Activated T-cell treated with anti-CD3 and anti-CD28 coated beads, Interleukin-2, amount 50 U/mL, for 48 hours (primary cell): ENCODE data around the gene ENG.
A peak's percentile ranks its signal among the peaks of the same experiment; 100 is the strongest.
"Not testable (repeated sequence)": the region's sequence is repeated elsewhere in the genome, so short reads cannot be mapped to it uniquely, and the experiment has no call there.

Source experiments
- DNase-seq, 2 experiments: peaks; one replicate each; pipeline ENCODE4 v3.0.0-alpha.2; 2020

ENG gene

DNA sequence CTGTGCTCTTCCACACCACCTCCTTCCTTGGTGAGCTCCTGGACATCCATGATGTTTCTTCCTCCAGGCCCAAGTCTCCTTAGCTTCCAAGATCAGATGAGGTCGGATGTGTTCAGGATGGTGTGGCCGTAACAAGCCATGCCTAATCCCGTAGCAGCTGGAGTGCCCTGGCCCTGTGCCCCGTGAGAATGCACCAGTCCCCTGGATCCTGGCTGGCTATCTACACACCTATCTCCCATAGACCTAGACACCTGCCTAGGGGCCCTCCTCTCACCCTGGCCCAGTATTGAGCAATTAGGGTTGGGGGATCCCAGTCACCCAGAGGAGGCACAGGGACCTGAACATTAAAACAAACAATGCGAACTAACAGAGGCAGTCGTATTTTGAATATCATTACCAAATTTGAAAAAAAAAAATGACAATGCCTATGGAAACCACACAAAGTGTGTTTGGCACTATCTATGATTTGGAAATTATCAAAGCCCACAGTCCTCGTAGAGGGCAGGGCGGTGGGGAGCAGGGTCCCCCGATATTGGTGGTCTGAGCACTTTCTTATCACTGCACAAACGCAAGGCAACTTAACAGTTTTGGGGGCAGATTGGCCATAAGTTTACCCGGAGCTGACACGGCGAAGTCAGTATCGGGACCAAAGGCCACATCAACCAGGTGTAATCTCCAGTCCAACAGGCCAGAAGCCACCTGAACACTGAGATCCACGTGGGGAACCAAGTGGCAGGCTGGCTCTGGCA, 13.2 kb downstream of the ENG start:
- no peak for DNase-seq

DNA sequence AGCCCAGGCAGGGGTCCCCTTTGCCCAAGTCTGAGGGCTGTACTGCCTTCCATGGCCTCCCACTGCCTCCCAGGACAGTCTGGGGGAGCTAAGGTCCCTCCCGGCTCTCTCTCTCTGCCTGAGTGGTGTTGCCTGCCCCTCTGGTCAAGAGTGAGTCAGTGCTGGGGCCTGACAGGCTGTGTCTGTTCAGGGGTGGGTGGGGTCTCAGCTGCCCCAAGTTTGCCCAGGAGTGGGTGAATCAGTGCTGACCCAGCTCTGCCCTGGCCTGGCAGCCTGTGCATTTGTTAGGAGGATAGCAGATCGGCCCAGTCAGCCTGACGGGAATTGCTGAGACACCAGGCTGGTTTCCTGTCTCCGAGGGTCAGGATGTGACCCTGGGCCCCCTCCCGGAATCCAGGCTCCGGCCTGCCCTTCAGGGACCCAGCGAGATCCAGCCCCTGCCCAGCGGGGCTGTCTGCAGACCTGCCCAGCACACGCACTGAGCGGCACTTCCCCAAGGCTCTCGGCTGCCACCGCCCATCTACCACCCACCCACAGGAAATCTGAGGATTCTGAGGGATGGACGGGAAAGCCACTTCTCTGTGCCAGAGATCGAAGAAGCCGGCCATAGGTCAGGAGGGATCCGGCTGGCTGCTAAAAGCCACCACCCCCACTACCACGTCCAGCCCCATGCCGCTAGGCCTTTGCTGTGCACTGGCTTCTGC, 15.9 kb downstream of the ENG start:
- no peak for DNase-seq

DNA sequence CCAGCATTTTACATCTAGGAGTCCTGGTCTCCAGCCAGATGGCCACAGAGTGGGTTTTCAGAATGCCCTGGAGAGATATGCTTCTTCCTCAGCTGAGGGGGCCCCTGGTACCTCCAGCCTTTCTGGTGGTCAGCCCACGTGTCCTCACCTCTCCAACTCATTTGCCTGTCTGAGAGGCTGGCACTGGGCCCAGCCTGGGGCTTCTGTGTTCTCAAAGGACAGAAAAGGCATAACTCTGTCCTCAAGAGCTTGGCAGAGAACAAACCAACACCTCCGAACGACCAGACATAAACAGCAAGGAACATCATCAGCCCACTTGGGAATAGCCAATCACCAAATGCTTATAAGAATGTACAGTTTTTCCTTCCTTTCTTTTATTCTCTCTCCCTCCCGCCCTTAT, 17.1 kb downstream of the ENG start:
- no peak for DNase-seq

DNA sequence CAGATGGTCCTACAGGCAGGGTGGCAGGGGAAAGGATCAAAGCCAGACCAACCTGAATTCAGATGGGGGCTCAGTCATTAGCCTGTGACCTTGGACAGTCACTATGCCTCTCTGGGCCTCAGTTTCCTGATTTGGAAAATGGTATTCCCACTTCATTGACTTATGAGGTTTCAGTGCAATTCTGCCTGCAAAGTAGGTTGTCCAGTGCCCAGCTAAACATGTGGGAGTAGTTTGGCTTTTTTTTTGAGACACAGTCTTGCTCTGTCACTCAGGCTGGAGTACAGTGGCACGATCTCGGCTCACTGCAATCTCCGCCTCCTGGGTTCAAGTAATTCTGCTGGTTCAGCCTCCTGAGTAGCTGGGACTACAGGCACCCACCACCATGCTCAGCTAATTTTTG, 17.9 kb downstream of the ENG start:
- not testable (repeated sequence) for DNase-seq

DNA sequence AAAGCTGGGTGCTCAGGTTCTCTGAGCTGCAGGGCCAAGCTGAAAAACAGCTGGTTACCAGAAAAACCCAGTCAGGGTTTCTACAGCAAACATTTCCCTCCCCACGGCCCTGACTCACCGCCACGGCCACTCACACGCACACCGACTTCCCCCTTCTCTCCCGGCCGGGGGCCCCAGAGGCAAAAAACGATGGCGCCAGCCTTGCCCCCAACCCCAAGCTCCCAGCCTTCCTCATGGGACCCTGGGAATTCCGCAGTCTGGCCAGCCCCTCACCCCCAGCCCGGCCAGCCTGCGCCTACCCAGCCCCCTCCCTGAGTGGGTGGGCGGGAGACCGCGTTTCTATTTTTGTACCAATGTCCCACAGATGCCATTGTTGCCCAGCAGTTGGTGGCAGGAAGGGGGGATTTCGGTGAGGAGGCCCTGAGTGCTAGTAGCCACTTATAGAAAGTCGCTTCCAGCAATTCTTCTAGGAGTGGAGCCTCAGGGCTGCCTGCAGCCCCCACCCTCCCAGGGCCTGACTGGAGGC, 18.4 kb downstream of the ENG start:
- DNase-seq = peak; percentile 57 to 64

DNA sequence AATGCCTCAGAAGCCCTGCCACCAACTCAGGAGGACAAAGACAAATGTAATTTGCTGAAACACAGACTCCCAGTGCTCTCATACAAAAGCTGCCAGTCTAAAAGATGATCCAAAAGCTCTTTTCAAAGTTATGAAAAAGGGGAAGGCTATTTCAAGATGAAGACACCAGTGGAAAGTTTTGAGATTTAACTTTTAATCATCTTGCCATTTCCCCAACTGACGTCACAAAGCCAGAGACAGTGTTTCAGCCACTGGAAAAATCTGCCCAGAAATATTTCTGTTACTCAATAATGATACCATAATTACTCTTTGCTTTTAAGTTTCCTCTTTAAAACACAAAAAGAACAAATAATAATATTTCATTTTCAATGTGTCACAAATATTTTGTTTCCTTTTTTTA, 20.9 kb downstream of the ENG start:
- no peak for DNase-seq

DNA sequence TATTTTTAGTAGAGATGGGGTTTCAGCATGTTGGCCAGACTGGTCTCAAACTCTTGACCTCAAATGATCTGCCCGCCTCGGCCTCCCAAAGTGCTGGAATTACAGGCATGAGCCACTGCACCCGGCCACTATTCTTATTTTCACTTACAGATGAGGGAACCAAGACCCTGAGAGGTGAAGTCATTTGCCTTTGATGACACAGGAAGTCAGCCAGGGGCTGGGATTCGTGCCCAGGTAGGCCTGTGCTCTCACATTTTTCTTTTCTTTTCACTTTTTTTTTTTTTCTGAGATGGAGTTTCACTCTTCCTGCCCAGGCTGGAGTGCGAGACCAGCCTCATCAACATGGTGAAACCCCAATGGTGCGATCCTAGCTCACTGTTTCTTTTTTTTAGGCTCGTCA, 22.2 kb downstream of the ENG start:
- DNase-seq = no peak

DNA sequence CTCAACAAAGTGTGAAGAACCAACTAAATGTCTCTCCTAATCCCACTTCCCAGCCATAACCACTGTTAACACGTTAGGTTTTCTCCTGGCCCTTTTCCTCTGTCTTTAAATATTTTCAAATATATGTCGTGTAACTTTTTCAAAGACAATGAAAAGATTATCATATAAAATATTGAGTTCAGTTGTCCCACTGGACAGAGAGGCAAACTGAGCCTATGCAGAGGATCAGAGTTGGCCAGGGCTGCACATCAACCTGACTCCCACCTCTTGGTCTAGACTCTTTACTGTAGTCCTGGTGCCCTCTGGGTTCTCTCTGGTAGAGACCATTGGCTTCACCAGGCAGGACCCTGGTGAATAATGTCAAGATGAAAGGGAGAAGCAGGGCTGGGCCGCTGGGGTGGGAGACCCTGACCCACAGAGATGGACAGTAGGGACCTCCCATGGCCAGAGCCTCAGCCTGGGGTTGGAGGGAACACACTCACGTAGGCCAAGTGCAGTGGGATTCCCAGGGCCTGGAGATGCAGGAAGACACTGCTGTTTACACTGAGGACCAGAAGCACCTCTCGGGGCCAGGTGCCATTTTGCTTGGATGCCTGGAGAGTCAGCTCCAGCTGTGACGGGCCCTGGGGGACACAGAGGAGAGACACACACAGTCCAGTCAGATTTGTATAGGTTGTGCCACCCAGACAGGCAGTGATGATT, 25.1 kb downstream of the ENG start:
- no peak for DNase-seq

DNA sequence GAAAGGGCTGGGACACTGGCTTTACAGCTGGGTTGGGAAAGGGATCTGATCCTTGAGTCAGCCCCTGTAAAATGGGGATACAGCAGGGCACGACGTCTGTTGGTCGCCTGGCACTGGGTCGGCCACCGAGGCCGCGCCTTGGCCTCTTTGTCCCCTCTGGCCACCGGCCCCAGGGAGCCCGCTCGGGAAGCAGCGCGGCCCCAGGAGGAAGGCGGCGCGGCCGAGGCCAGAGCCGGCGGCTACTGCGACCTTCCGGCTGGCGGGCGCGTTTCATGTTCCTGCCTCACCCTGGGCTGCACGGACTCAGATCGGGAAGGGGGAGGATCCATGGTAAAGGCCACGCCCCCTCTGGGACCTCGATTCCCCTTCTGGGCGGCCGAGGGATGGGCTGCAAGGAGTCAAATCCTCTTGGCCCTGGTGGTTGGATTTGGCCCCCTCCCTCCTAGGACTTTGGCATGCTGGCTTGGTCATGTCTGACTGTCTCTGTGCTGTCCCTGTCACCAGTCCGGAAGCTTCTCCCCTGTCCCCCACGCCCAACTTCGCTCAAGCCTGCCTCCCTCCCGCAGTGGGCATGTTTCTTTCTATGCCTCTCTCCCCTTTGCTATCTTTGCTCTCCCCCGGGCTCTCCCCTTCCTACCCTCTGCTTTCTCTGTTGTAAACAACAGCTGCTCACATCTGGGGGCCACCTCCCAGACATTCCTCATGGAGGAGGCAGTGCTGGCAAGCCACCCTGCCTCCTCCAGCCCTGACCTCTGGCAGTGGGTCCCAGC, 26.0 kb downstream of the ENG start:
- no peak for DNase-seq

DNA sequence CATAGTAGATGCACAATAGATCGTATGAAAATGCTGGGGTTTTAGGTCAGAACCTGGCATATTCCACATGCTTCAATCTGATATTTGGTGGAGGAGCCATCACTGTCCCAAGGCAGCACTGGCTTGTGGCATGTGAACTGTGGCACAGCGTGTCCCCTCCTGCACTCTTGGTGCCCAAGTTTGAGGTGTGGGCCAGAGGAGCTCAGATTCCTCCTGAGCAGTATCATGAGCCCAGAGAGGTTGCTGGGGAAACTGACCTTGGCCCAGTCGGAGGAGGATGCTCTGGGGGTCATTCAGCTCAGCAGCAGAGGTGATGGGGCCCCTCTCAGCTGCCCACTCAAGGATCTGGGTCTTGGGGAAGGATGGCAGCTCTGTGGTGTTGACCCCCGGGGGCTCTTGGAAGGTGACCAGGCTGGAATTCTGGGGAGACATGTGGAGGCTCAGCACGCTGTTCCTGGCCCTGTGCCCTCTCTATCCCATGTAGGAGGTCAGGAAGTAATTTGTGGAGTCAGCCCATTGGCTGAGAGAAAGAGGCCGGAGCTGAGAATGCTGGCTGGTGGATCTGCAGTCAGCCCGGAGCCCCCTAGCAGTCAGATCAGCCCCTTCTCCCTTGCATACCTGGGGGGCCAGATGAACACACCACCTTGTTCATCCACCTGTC, 28.1 kb downstream of the ENG start:
- DNase-seq = no peak

DNA sequence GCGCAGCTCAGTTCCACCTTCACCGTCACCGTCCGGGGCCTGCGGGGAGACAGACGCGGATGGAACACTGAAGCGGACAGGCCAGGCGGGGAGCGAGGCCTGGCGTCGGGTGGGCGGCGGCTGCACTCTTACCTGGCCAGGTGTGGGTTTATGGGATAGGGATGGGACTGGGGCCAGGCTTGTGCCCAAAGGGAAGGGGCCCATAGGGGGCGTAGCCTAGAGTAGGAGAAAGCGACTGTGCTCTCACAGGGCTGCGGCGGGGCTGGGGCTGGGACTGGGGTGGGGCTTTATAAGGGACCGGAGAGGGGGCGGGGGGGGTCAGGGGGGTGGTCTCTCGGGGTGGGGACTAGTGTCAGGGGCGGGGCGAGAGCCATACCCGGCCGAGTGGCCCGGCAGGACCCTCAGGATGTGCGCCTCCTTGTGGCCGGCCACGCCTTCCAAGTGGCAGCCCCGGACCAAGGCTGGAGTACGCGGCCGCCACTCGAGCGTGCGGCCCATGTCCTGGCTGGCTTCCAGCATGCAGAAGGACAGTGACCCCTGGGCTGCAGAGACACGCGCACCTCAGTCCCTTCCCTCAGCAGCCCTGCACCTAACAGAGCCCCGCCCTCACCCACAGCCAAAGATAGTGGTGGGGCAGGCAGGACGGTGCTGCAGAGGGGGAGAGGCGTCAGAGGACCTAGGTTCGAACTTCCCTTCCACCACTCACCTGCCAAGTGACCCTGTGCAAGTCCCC, 29.0 kb downstream of the ENG start:
- no peak for DNase-seq

DNA sequence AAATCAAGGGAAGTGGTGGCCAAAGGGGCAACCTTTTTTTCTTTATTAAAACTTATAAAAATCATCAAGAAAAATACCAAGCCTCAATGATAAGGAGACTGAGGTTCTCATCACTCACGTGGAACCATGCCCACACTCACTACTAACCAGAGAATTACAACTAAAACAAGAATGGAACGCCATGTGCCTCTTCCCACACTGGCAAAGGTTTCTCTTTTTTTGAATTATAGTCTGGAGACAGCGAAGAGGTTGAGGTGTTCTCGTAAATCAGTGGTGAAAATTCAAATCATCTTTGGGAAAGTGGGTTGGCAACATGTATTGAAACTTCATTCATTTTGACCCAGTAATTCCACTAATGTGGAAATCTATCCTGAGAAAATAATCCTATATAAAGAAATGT, 32.4 kb downstream of the ENG start:
- DNase-seq = no peak

DNA sequence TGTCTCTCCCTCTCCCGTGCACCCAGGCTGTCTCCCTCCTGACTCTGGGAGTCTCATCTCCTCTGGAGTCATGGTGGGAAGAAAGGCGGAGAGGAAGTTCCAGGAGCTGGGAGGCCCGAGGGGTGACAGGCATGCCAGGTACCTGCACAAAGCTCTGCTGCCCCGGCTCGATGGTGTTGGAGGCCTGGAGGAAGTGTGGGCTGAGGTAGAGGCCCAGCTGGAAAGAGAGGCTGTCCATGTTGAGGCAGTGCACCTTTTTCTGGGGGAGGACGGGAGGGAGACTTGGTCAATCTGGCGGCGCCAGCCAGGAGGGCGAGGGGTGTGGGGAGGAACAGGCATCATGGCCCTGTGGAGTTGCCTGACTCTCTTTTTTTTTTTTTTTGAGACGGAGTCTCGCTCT, 35.9 kb downstream of the ENG start:
- no peak for DNase-seq

DNA sequence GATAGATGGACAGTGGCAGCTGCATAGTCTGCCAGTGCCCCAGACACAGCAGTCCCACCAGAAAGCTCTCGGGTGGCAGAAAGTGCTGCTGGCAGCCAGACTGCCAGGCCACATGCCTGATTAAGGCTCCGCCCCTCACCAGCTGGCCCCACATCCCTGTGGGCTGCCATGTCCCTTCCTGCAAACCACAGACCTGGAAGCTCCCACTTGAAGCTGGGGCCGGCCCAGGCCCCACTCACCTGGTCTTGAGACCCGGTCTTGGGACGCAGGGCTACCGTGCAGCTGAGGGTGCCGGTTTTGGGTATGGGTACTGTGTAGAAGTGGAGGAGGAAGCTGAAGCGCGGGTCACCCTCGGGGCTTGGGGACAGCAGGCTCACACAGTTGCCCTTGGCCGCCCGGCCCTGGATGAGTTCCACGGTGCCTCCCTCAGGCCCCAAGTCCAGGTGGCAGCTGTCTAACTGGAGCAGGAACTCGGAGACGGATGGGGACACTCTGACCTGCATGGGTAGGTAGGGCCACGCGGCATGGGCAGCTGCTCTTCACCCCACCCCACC, 36.5 kb downstream of the ENG start:
- no peak for DNase-seq

DNA sequence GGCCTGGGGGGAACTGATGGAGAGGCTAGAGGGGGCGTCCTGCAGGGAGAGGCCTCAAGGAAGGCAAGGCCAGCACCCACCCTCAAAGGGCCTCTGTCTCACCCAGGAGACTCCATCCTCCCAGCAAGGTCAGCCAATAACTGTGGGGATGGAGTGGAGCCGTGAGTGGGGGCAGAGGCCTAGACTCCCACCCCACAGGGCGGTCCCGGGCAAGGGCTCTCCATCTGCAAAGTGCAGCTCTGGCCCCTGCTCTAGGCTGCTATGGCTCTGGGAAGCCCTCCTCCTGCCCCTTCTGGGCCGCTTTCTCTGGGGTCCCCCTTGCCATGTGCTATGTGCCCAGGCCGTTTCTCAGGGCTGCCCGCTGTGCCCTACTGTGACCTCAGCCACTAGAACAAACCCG, 37.7 kb downstream of the ENG start:
- DNase-seq = no peak

DNA sequence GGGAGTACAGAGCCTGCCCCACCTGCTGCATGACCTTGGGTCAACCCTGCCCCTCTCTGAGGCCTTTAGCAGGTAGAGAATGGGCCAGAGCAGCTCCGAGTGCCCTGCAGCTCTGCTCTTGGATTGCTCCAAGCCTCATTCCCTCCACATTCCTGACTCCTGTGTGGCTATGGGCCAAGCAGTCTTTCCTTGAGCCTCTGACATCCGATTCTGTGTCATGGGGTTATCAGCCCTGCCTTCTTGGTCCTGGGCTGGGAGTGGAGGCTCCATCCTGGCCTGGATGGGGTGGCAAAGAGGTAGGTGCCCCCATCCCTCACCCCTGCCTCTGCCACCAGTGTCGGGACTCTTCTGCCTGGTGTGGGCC, 38.1 kb downstream of the ENG start:
- DNase-seq = no peak

DNA sequence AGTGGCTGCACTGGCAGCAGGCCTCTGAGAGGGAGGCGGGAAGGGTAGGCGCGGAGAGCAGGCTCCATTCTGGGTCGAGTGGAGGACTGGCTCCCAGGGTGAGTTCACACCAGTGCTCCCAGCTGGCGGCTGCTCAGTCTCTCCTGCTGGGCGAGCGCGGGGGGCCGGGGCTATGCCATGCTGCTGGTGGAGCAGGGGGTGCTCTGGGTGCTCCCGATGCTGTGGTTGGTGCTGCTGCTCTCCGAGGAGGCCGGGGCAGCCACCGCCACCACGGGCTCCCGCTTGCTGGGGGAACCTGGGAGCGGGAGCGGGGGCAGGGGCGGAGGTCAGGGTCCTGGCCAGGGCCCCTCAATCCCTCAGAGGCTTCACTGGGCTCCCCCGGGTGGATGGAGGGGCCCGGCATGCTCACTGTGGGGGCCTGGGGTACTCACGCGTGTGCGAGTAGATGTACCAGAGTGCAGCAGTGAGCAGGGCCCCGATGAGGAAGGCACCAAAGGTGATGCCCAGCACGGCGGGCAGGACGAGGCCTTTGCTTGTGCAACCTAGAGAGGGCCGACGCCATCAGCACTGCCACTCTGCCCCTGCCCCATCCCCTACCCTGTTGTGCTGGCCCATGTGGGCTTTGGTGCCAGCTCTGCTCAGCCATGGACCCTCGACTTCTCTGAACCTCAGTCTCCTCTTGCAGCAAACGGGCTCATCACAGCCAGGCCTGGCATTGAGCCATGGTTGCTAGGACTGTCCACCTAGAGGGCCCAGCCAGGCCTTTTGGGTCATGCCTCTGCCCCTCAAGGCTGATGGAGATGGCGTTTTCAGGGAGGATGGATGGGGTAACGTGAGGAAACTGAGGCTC, 38.7 kb downstream of the ENG start:
- DNase-seq = no peak

DNA sequence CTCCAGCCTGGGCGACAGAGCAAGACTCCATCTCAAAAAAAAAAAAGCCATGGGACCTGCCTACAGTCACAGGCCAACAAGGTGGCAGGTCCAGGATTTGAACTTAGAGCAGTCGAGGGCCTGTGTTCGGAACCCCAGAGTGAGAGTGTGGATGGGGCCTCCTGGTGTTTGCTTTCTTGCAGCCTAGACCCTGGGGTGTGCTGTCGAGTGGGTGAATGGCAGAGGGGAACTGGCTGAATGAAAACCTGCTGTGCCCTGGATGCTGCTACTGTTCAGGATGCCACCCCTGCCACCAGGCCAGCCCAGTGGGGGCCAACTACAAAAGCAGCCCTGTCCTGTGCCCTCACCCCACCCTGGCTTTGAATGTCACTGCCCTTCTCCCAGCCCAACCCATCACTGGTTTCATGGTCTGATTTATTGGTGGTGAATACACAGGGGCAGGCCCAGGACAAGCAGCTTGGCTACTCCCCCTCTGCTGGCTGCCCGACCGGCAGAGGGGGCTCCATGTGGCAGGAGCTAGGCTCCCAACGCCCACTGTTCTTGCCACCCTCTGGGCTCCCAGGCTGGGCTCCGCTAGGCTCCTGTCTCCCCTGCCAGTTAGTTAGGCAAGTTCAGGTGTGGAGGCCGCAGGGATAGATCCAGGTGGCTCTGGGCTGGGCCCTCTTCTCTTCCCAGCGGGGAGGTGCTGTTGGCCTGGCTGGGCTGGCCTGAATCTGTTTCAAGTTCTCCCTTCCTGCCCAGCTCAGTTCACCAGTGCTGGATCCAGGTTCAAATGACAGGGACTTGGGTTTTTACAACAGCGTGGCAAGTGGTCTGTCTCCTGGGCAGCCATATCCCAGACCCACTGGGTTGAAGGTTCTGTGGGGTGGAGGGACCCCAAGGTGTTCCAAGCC, 39.6 kb downstream of the ENG start:
- no peak for DNase-seq

DNA sequence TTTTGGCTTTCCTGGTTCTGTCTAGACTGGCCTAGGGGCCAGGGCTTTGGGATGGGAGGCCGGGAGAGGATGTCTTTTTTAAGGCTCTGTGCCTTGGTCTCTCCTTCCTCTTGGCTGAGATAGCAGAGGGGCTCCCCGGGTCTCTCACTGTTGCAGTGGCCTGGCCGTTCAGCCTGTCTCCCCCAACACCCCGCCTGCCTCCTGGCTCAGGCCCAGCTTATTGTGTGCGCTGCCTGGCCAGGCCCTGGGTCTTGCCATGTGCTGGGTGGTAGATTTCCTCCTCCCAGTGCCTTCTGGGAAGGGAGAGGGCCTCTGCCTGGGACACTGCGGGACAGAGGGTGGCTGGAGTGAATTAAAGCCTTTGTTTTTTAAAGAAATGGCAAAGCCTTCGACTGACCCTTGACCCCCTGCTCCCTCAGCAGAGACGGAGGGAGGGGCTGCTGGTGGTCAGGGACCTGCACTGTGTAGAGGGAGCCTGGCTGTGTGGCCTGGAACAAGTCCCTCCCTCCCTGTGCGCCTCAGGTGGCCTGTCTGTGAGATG, 40.7 kb downstream of the ENG start:
- DNase-seq = no peak
